T1000 (cell line): ENCODE measurements around the gene ATP8A2.

Source experiments
- DNase-seq: peaks from one replicate; lab custom pipeline; 2025; ENCODE audit warnings: mixed read lengths; lab: John Stamatoyannopoulos, UW

ATP8A2 gene

GRCh38 chr13:25882466-25883357 lies 510.9 kb downstream of the ATP8A2 start:
- DNase-seq, result no peak

- no peak for DNase-seq
Measured at GRCh38 chr13:25885418-25885817, 513.6 kb downstream of the ATP8A2 start.

- no peak for DNase-seq
Measured at GRCh38 chr13:25886438-25887214, 514.9 kb downstream of the ATP8A2 start.

GRCh38 chr13:25887962-25888655 lies 516.3 kb downstream of the ATP8A2 start:
- no peak for DNase-seq

- DNase-seq, result no peak
Measured at GRCh38 chr13:25890671-25891212, 519.0 kb downstream of the ATP8A2 start.

- no peak for DNase-seq
Measured at GRCh38 chr13:25898991-25899390, 527.2 kb downstream of the ATP8A2 start.

GRCh38 chr13:25899464-25899863 lies 527.7 kb downstream of the ATP8A2 start:
- no peak for DNase-seq

- DNase-seq, result no peak
Measured at GRCh38 chr13:25899952-25900351, 528.2 kb downstream of the ATP8A2 start.

GRCh38 chr13:25901460-25902376 lies 529.9 kb downstream of the ATP8A2 start:
- no peak for DNase-seq

- no peak for DNase-seq
Measured at GRCh38 chr13:25902455-25902854, 530.7 kb downstream of the ATP8A2 start.

GRCh38 chr13:25902891-25903341 lies 531.1 kb downstream of the ATP8A2 start:
- no peak for DNase-seq

- DNase-seq, result no peak
Measured at GRCh38 chr13:25904830-25905229, 533.1 kb downstream of the ATP8A2 start.

- DNase-seq, result no peak
Measured at GRCh38 chr13:25905611-25906010, 533.8 kb downstream of the ATP8A2 start.

- no peak for DNase-seq
Measured at GRCh38 chr13:25906191-25906661, 534.5 kb downstream of the ATP8A2 start.

- no peak for DNase-seq
Measured at GRCh38 chr13:25908366-25908765, 536.6 kb downstream of the ATP8A2 start.

GRCh38 chr13:25910243-25910642 lies 538.5 kb downstream of the ATP8A2 start:
- DNase-seq, result no peak

GRCh38 chr13:25910991-25911419 lies 539.2 kb downstream of the ATP8A2 start:
- DNase-seq, result no peak

GRCh38 chr13:25912961-25913360 lies 541.2 kb downstream of the ATP8A2 start:
- no peak for DNase-seq

- no peak for DNase-seq
Measured at GRCh38 chr13:25915840-25916518, 544.2 kb downstream of the ATP8A2 start.

- no peak for DNase-seq
Measured at GRCh38 chr13:25920277-25920676, 548.5 kb downstream of the ATP8A2 start.
